AG04450 (cell line): ENCODE results near the gene CPPED1. TPM values are rescaled to one million over a fixed set of nuclear protein-coding genes. Genes with fewer than 3 reads are reported as not detected.

Source experiments
- CTCF ChIA-PET: fragments of 300-600, 350-600 bp; formaldehyde crosslinking; extraction: SDS; loops from one replicate; lab custom pipeline; 2022; ENCODE audit warnings: antibody characterized with exemption, inconsistent platforms; lab: Charles Lee
- POLR2A ChIA-PET: fragments of 350-600 bp; formaldehyde crosslinking; extraction: SDS; loops from one replicate; lab custom pipeline; 2021; ENCODE audit warnings: antibody characterized with exemption, inconsistent platforms; lab: Yijun Ruan, JAX
- DNase-seq: peaks from one replicate; pipeline ENCODE4 v3.0.0-alpha.2; 2011; ENCODE audit warnings: low read depth, low spot score
- H3K27ac ChIP-seq: one replicate; pipeline ENCODE4 v1.5.1; 2012; ENCODE audit warnings: low read depth, low read length, control low read depth
- H3K27me3 ChIP-seq: one replicate; pipeline ENCODE4 v1.6.0; 2012; ENCODE audit warnings: low read length; ENCODE audit not compliant: control insufficient read depth, insufficient read depth
- H3K4me3 ChIP-seq: 2 replicates; pipeline ENCODE4 v1.5.1; 2011; ENCODE audit warnings: mild to moderate bottlenecking, low read depth, low read length, control low read depth
- H3K9me3 ChIP-seq: 2 replicates; pipeline ENCODE4 v1.5.1; 2012; ENCODE audit warnings: low read length; ENCODE audit not compliant: control insufficient read depth, insufficient read depth
- polyA plus RNA-seq: library from polyadenylated mRNA; depleted of rRNA; stranded (reverse); fragments of >200 nt; gene quantifications from 2 replicates; pipeline ENCODE4 v1.2.3, GENCODE V29; 2011
- TF ChIP-seq, protein P1 (sequence below): IDR thresholded peaks from 2 replicates; pipeline ENCODE4 v1.5.1; 2011; ENCODE audit warnings: low read depth, low read length, control low read depth, inconsistent platforms

Gene CPPED1
- polyA plus RNA-seq, 1 experiment, result 7.7 TPM

DNA sequence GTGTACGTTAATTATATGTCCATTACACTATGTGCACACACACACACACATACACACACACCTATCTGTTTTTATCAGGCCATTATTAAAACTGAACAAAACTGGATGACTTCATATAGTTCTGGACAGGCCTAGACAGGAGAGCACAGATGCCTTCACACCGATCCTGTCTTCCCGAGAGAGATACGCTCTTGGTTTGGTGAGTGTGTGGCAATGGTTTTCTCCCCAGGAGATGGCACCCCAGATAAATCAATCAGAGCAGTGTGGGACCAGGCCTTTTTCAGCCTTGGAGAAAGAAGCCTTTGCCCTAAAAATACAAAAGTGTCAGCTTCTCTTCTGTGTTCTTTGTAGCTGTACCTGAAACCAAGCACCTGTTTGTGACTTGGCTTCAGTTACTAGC, 83.7 kb downstream of the CPPED1 start:
- CTCF ChIA-PET, result no interaction called here
- POLR2A ChIA-PET, result no interaction called here
- TF ChIP-seq, protein P1, sequence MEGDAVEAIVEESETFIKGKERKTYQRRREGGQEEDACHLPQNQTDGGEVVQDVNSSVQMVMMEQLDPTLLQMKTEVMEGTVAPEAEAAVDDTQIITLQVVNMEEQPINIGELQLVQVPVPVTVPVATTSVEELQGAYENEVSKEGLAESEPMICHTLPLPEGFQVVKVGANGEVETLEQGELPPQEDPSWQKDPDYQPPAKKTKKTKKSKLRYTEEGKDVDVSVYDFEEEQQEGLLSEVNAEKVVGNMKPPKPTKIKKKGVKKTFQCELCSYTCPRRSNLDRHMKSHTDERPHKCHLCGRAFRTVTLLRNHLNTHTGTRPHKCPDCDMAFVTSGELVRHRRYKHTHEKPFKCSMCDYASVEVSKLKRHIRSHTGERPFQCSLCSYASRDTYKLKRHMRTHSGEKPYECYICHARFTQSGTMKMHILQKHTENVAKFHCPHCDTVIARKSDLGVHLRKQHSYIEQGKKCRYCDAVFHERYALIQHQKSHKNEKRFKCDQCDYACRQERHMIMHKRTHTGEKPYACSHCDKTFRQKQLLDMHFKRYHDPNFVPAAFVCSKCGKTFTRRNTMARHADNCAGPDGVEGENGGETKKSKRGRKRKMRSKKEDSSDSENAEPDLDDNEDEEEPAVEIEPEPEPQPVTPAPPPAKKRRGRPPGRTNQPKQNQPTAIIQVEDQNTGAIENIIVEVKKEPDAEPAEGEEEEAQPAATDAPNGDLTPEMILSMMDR, result no peak
- no peak for DNase-seq
- no peak overlapping the region for H3K4me3 ChIP-seq
- H3K27ac ChIP-seq, result no peak overlapping the region
- peaks cover 40% of the 10 kb centered on the region for H3K9me3 ChIP-seq
- no peaks in the 10 kb centered on the region for H3K27me3 ChIP-seq

DNA sequence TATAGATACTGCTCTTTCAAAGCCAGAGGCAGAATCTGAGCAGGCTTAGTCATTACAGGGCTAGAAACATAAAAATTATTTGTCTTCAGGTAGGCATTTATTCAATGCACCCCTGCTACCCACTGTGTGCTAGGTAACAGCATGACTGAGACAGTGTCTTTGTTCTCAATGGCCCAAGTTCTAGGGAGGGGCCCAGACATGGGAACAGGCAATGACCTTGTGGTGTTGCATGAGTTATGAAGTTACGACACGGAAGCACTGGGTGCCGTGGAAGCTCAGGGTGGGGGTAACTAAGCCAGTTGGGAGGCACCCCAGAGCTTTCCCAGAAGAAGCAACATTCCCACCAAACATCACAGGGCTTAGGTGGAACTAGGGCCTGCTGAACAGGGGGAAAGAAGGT, 87.0 kb downstream of the CPPED1 start:
- no peak overlapping the region for H3K4me3 ChIP-seq
- POLR2A ChIA-PET, result no interaction called here
- TF ChIP-seq, protein P1, result no peak
- no peak overlapping the region for H3K27ac ChIP-seq
- no peak for DNase-seq
- H3K27me3 ChIP-seq, result no peaks in the 10 kb centered on the region
- peaks cover 26% of the 10 kb centered on the region for H3K9me3 ChIP-seq
- CTCF ChIA-PET, result no interaction called here

DNA sequence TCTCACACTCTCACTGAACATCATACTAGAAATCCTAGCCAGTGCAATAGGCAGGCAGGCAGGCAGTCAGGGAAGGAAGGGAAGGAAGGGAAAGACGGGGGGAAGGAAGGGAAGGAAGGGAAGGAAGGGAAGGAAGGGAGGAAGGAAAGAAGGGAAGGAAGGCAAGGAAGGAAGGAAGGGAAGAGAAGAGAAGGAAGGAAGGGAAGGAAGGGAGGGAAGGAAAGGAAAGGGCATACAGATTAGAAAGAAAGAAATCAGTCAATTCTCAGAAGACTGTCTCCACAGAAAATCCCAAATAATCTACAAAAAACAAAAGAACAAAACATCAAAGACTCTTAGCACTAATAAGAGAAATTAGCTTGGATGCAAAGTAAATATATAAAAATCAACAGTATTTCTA, 93.9 kb downstream of the CPPED1 start:
- no peak overlapping the region for H3K4me3 ChIP-seq
- peaks cover 21% of the 10 kb centered on the region for H3K9me3 ChIP-seq
- TF ChIP-seq, protein P1, result no peak
- POLR2A ChIA-PET, result no interaction called here
- DNase-seq, result no peak
- no peak overlapping the region for H3K27ac ChIP-seq
- no peaks in the 10 kb centered on the region for H3K27me3 ChIP-seq
- CTCF ChIA-PET, result no interaction called here

DNA sequence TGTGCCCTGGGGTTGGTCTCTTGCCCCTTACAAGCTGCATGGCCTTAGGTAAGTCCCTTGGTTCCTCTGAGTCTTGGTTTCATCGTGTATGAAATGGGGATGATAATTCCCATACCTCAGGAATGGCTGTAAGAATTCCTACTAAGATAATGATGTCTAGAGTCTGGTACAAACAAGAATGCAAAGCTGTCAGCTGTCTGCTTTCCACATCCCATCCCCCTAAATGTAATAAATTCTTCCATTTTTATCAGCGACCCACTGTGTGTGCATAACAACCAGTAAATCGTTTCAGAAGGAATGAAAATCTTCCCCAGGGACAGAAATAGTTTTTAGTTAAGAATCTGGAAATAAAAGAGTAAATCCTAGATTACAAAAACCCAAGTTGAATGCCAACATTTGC, 95.4 kb downstream of the CPPED1 start:
- peaks cover 26% of the 10 kb centered on the region for H3K9me3 ChIP-seq
- ChIA-PET CTCF (no interaction called here), POLR2A (no interaction called here)
- H3K27ac ChIP-seq, result no peak overlapping the region
- H3K27me3 ChIP-seq, result no peaks in the 10 kb centered on the region
- H3K4me3 ChIP-seq, result no peak overlapping the region
- DNase-seq, result no peak
- TF ChIP-seq, protein P1, result no peak

DNA sequence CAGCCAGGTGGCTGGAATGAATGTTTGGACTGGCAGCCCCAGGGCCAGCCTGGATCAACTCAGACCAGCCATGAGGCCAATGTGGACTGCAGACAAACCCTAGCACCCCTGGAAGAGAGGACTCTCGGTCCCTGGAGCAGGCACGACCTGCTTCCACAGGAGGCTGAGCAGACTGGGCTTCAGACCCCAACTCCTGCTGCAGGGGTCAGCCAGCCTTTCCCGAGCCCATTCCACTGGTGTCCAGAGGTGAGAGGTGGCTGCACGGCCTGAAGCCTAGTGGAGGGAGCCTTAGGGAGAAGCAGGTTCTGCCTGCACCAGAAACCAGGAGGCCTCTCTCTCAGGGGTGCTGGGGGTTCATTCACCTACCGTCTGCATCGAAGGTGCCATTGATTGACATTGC, 97.1 kb downstream of the CPPED1 start:
- CTCF ChIA-PET, result no interaction called here
- H3K27me3 ChIP-seq, result no peaks in the 10 kb centered on the region

More for the DNA sequence above, 97.1 kb downstream of the CPPED1 start:
- Histone ChIP-seq H3K9me3 (peaks cover 22% of the 10 kb centered on the region), H3K27ac (no peak overlapping the region), H3K4me3 (no peak overlapping the region)
- TF ChIP-seq, protein P1, result no peak
- no peak for DNase-seq
- POLR2A ChIA-PET, result interaction anchor here (0.7 kb wide), 1 partner anchor 20 kb away, joined by 6 read pairs; no protein-coding TSS in a partner anchor
